NCI-H146 (cell line): Measurements from ENCODE around the gene ACVRL1.
A peak's percentile ranks its signal among the peaks of the same experiment; 100 is the strongest.

Experiments used
- DNase-seq: peaks from one replicate; lab custom pipeline; 2025; lab: John Stamatoyannopoulos, UW

Gene ACVRL1

GRCh38 chr12:51917746-51918453, 10.6 kb downstream of the ACVRL1 start:
- peak; percentile 19 for DNase-seq

GRCh38 chr12:51920046-51920445, 12.7 kb downstream of the ACVRL1 start:
- no peak for DNase-seq

- no peak for DNase-seq
These were observed 13.9 kb downstream of the ACVRL1 start for GRCh38 chr12:51921017-51921725.

- DNase-seq: no peak
These were observed 14.8 kb downstream of the ACVRL1 start for GRCh38 chr12:51922146-51922545.

GRCh38 chr12:51922762-51923505, 15.6 kb downstream of the ACVRL1 start:
- no peak for DNase-seq

- peak; percentile 32 for DNase-seq
These were observed 16.4 kb downstream of the ACVRL1 start for GRCh38 chr12:51923506-51924365.

- DNase-seq: no peak
These were observed 17.4 kb downstream of the ACVRL1 start for GRCh38 chr12:51924551-51925319.

- no peak for DNase-seq
These were observed 18.2 kb downstream of the ACVRL1 start for GRCh38 chr12:51925346-51926063.

GRCh38 chr12:51926064-51926632, 18.8 kb downstream of the ACVRL1 start:
- no peak for DNase-seq

GRCh38 chr12:51926718-51927117, 19.4 kb downstream of the ACVRL1 start:
- DNase-seq: no peak

- no peak for DNase-seq
These were observed 25.1 kb downstream of the ACVRL1 start for GRCh38 chr12:51932218-51933076.

GRCh38 chr12:51934080-51934479, 26.8 kb downstream of the ACVRL1 start:
- no peak for DNase-seq

GRCh38 chr12:51937926-51938325, 30.6 kb downstream of the ACVRL1 start:
- no peak for DNase-seq

- no peak for DNase-seq
These were observed 31.4 kb downstream of the ACVRL1 start for GRCh38 chr12:51938726-51939125.

- peak; percentile 75 for DNase-seq
These were observed 33.8 kb downstream of the ACVRL1 start for GRCh38 chr12:51941011-51941581.

GRCh38 chr12:51941604-51942003, 34.3 kb downstream of the ACVRL1 start:
- DNase-seq: no peak

- no peak for DNase-seq
These were observed 34.8 kb downstream of the ACVRL1 start for GRCh38 chr12:51942056-51942455.

- DNase-seq: no peak
These were observed 35.2 kb downstream of the ACVRL1 start for GRCh38 chr12:51942501-51943000.

- no peak for DNase-seq
These were observed 36.0 kb downstream of the ACVRL1 start for GRCh38 chr12:51943346-51943745.
